ENCODE measurements around the gene DNAH1. TPM values are rescaled to one million over a fixed set of nuclear protein-coding genes. Genes with fewer than 3 reads are reported as not detected.

Gene DNAH1
- total and polyA plus RNA-seq, 2 experiments from 2014 or later: 4.0 to 4.2 TPM

DNA sequence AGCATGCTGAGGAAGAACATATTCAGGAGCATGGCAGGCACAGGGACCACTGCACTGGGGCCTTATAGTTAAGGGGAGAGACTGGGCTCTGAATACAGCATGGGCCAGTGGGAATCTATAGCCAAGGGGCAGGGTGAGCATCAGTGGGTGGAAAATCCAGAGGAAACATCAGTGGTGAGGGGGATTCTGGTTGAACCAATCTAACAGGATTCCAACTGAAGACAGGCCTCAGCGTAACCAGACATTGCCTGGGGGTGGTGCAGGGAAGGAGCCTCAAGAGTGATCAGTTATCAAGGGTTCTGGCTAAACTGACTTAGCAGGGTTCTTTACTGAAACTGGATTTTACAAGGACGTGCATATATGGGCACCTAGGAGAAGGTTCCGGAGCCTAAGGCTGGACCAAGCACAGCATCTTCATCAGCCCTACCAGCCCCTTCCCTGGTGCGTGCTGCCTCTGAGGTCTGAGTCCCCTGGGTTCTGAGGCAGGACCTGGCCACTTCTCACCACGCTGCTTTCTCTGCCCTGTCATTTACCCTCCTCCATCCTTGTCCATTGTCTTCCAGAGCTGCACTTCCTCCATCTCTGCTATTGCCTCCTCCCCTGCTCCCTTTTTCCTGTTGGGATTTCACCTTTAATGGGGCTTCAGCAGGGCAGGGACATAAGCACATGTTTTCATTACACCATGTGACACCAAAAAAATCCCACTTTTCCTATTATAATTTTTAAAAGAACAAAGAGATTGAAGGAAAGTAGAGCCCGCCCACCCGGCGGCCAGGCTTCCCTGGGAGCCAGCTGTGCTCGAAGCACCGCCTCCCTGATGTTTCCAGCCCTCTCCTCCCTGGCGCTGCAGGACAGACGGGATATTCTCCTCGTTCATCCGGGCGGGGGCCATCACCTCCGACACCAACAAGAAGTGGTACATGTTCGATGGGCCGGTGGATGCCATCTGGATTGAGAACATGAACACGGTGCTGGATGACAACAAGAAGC is 52.1 kb downstream of the DNAH1 start:
- WGBS (ENCODE audit: low lambda C conversion rate, missing lambda C conversion rate): 54% methylated on average over 19 of the region's 19 CpGs
- TF ChIP-seq EZH2 (IDR thresholded peaks at IDR 0.05; ENCODE audit: borderline replicate concordance) (no peak), EZH2phosphoT487 (IDR thresholded peaks at IDR 0.05; ENCODE audit: low read depth, severe bottlenecking, unreplicated experiment) (no peak), CTCF (IDR thresholded peaks at IDR 0.05; ENCODE audit: poor library complexity) (no peak)
- H3K79me2 ChIP-seq: no peaks in the 10 kb centered on the region

GRCh38 chr3:52370531-52370930 is 54.4 kb downstream of the DNAH1 start:
- 85% methylated on average over 13 of the region's 13 CpGs for WGBS (ENCODE audit: low lambda C conversion rate, missing lambda C conversion rate)
- Histone ChIP-seq H3K79me2 (no peaks in the 10 kb centered on the region), H3K4me2 (no peak overlapping the region), H2AFZ (no peak overlapping the region), H3K36me3 (replicated peaks; ENCODE audit: insufficient read depth, low read depth) (no peaks in the 10 kb centered on the region), H4K20me1 (ENCODE audit: insufficient read depth, poor library complexity, severe bottlenecking) (no peaks in the 10 kb centered on the region), H3K4me3 (no peak overlapping the region), H3K9me3 (ENCODE audit: low read depth) (no peaks in the 10 kb centered on the region), H3K27me3 (peaks cover 4% of the 10 kb centered on the region), H3K4me1 (ENCODE audit: insufficient read depth) (no peaks in the 10 kb centered on the region), H3K9me2 (replicated peaks; ENCODE audit: insufficient read depth) (no peaks in the 10 kb centered on the region), H3K27ac (no peak overlapping the region)
- no peak for TF ChIP-seq CTCF (IDR thresholded peaks at IDR 0.05; ENCODE audit: poor library complexity)
- no peak for TF ChIP-seq EZH2phosphoT487 (IDR thresholded peaks at IDR 0.05; ENCODE audit: low read depth, severe bottlenecking, unreplicated experiment)
- no peak for TF ChIP-seq EZH2 (IDR thresholded peaks at IDR 0.05; ENCODE audit: borderline replicate concordance)
- no peak for DNase-seq (ENCODE audit: low spot score)

More for the DNA sequence above, 52.1 kb downstream of the DNAH1 start:
- H3K9me3 ChIP-seq (ENCODE audit: low read depth): no peaks in the 10 kb centered on the region
- H2AFZ ChIP-seq: no peak overlapping the region
- no peaks in the 10 kb centered on the region for H3K9me2 ChIP-seq (replicated peaks; ENCODE audit: insufficient read depth)
- no peak overlapping the region for H3K4me2 ChIP-seq
- no peaks in the 10 kb centered on the region for H3K27me3 ChIP-seq
- H3K27ac ChIP-seq: no peak overlapping the region
- H3K4me1 ChIP-seq (ENCODE audit: insufficient read depth): no peaks in the 10 kb centered on the region
- no peaks in the 10 kb centered on the region for H4K20me1 ChIP-seq (ENCODE audit: insufficient read depth, poor library complexity, severe bottlenecking)
- H3K4me3 ChIP-seq: no peak overlapping the region
- H3K36me3 ChIP-seq (replicated peaks; ENCODE audit: insufficient read depth, low read depth): no peaks in the 10 kb centered on the region
- DNase-seq (ENCODE audit: low spot score): no peak

DNA sequence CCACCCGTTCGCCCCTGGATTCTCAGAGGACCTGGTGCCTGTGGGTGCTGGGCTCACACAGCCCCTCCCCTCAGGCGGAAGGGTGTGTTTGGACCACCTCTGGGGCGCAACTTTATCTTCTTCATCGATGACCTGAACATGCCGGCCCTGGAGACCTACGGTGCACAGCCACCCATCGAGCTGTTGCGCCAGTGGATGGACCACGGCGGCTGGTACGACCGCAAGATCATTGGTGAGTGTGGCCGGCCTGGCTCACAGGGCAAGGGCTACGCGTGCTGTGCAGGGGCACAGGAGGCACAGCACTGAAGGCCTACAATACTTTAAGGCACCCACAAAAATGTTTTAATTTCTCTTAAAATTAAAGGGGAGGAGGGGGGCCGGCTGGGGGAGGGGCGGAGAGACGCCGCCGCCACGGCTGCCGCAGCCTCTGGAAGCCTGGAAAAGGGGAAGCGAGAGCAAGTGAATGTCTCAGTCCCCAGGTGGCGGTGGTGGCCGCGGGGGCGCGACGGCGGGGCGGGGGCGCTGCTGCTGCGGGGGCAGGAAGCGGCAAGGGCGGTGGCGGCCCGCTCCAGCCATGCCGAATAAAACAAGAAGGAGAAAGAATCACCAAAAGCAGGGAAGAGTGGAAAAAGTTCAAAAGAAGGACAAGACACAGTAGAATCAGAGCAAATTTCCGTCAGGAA is 56.8 kb downstream of the DNAH1 start:
- no peaks in the 10 kb centered on the region for H3K4me1 ChIP-seq (ENCODE audit: insufficient read depth)
- peak overlapping the region; percentile 63 for H3K4me2 ChIP-seq
- 67% methylated on average over 21 of the region's 40 CpGs for WGBS (ENCODE audit: low lambda C conversion rate, missing lambda C conversion rate)
- TF ChIP-seq EZH2 (IDR thresholded peaks at IDR 0.05; ENCODE audit: borderline replicate concordance) (no peak), EZH2phosphoT487 (IDR thresholded peaks at IDR 0.05; ENCODE audit: low read depth, severe bottlenecking, unreplicated experiment) (no peak), CTCF (IDR thresholded peaks at IDR 0.05; ENCODE audit: poor library complexity) (no peak)
- peaks cover 4% of the 10 kb centered on the region for H3K27me3 ChIP-seq
- H3K36me3 ChIP-seq (replicated peaks; ENCODE audit: insufficient read depth, low read depth): no peaks in the 10 kb centered on the region
- no peak for DNase-seq (ENCODE audit: low spot score)
- H3K9me2 ChIP-seq (replicated peaks; ENCODE audit: insufficient read depth): no peaks in the 10 kb centered on the region
- H2AFZ ChIP-seq: peak overlapping the region; percentile 28
- no peak overlapping the region for H3K4me3 ChIP-seq
- no peaks in the 10 kb centered on the region for H3K79me2 ChIP-seq
- H3K9me3 ChIP-seq (ENCODE audit: low read depth): no peaks in the 10 kb centered on the region
- H4K20me1 ChIP-seq (ENCODE audit: insufficient read depth, poor library complexity, severe bottlenecking): no peaks in the 10 kb centered on the region
- H3K27ac ChIP-seq: no peak overlapping the region

Measured in hepatocyte (in vitro differentiated cells).